OCI-LY1 (cell line): ENCODE measurements around the gene USP22.

ENCODE experiments used
- EZH2 ChIP-seq: fragments of 200-600 bp; sonication (generic), shearing (Covaris generic); IDR thresholded peaks from 2 replicates; pipeline ENCODE4 v1.8.0; 2017; ENCODE audit warnings: borderline replicate concordance, mixed run types, mild to moderate bottlenecking, antibody characterized with exemption, low read length, moderate library complexity, mixed read lengths
- TF ChIP-seq, protein P1 (sequence below): fragments of 200-600 bp; sonication (generic), shearing (Covaris generic); IDR thresholded peaks from 2 replicates; pipeline ENCODE4 v1.5.1; 2017; ENCODE audit warnings: mild to moderate bottlenecking, antibody characterized with exemption, low read length, moderate library complexity, mixed read lengths

DNA sequence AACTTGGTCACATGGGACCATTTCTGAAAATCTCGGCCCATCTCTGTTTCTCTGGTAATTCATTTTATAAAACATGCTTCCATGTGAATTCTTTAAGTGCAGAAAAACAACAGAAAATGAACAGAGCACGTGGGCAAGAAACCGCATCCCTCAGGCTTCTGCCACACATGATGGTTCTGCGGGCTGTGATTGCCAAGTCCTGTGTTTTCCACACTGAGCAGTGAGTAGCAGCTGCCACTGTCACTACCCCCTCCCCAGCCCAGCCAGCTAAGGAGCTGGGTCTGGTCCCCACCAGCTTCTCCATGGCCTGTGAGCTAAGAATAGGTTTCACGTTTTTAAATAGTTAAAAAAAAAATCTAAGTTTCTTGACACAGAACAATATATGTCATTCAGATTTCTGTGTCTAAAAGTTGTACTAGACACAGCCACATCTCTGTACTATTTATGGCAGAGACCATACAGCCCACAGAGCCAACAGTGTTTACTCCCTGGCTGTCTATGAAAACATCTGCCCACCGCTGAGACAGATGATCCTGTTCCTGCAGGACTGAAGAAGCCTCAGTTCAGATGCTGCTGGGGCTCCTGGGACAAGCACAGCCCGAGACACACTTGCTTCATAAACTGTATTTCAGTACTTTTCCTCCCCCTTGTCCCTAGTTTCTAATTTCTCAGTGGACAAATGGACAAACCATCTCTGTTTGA lies 41.5 kb downstream of the USP22 start:
- TF ChIP-seq, protein P1, sequence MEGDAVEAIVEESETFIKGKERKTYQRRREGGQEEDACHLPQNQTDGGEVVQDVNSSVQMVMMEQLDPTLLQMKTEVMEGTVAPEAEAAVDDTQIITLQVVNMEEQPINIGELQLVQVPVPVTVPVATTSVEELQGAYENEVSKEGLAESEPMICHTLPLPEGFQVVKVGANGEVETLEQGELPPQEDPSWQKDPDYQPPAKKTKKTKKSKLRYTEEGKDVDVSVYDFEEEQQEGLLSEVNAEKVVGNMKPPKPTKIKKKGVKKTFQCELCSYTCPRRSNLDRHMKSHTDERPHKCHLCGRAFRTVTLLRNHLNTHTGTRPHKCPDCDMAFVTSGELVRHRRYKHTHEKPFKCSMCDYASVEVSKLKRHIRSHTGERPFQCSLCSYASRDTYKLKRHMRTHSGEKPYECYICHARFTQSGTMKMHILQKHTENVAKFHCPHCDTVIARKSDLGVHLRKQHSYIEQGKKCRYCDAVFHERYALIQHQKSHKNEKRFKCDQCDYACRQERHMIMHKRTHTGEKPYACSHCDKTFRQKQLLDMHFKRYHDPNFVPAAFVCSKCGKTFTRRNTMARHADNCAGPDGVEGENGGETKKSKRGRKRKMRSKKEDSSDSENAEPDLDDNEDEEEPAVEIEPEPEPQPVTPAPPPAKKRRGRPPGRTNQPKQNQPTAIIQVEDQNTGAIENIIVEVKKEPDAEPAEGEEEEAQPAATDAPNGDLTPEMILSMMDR, result no peak
- no peak for TF ChIP-seq EZH2
